GM23338 (cell line): ENCODE results near the gene C1QL1. TPM values are rescaled to one million over a fixed set of nuclear protein-coding genes. Genes with fewer than 3 reads are reported as not detected.

Experiments
- ATAC-seq: fragments of 200-7000 bp; cut with Tn5 transposase; 3 replicates; pipeline ENCODE4 v1.9.1; 2020
- DNase-seq: peaks from one replicate; pipeline ENCODE4 v3.0.0-alpha.2; 2015; ENCODE audit warnings: low spot score
- H2AFZ ChIP-seq: fragments of 200-600 bp; sonication (generic); 2 replicates; pipeline ENCODE4 v1.8.0; 2016; ENCODE audit warnings: antibody characterized with exemption, mild to moderate bottlenecking, moderate library complexity
- H3F3A ChIP-seq: fragments of 200-600 bp; sonication (generic); replicated peaks from 2 replicates; pipeline ENCODE4 v1.8.0; 2017; ENCODE audit warnings: antibody characterized with exemption, mixed run types, low read depth
- H3K27ac ChIP-seq: fragments of 200-600 bp; sonication (generic); 2 replicates; pipeline ENCODE4 v1.6.1; 2016; ENCODE audit warnings: low read depth
- H3K27me3 ChIP-seq: fragments of 200-600 bp; sonication (generic); 2 replicates; pipeline ENCODE4 v1.8.0; 2016; ENCODE audit warnings: mild to moderate bottlenecking, mixed run types, moderate library complexity; ENCODE audit not compliant: insufficient read depth
- H3K36me3 ChIP-seq: fragments of 200-600 bp; sonication (generic); 2 replicates; pipeline ENCODE4 v1.8.0; 2016; ENCODE audit warnings: mild to moderate bottlenecking; ENCODE audit not compliant: insufficient read depth
- H3K4me1 ChIP-seq: fragments of 200-600 bp; sonication (generic); 2 replicates; pipeline ENCODE4 v1.8.0; 2016; ENCODE audit warnings: mild to moderate bottlenecking, moderate library complexity; ENCODE audit not compliant: insufficient read depth
- H3K4me2 ChIP-seq: fragments of 200-600 bp; sonication (generic); 2 replicates; pipeline ENCODE4 v1.7.1; 2017; ENCODE audit warnings: mixed run types
- H3K4me3 ChIP-seq: fragments of 200-600 bp; sonication (generic); 2 replicates; pipeline ENCODE4 v1.6.1; 2016; ENCODE audit warnings: mixed run types
- H3K79me2 ChIP-seq: fragments of 200-600 bp; sonication (generic); replicated peaks from 2 replicates; pipeline ENCODE4 v1.8.0; 2017; ENCODE audit warnings: mild to moderate bottlenecking; ENCODE audit not compliant: insufficient read depth
- H3K9me2 ChIP-seq: fragments of 200-600 bp; sonication (generic); 2 replicates; pipeline ENCODE4 v1.8.0; 2017; ENCODE audit not compliant: insufficient read depth
- H4K20me1 ChIP-seq: fragments of 200-600 bp; sonication (generic); replicated peaks from 2 replicates; pipeline ENCODE4 v1.8.0; 2017; ENCODE audit warnings: mild to moderate bottlenecking; ENCODE audit not compliant: insufficient read depth
- H3K27ac Mint-ChIP-seq: 2 replicates; pipeline ENCODE4 v1.8.0; 2020; ENCODE audit warnings: inconsistent platforms, mild to moderate bottlenecking, moderate library complexity, mixed read lengths
- H3K27me3 Mint-ChIP-seq: 3 replicates; pipeline ENCODE4 v1.8.0; 2022; ENCODE audit warnings: low read depth, mild to moderate bottlenecking, moderate library complexity, mixed read lengths, inconsistent platforms; ENCODE audit not compliant: insufficient read depth, poor library complexity
- H3K36me3 Mint-ChIP-seq: 3 replicates; pipeline ENCODE4 v1.8.0; 2021; ENCODE audit warnings: low read depth, mild to moderate bottlenecking, inconsistent platforms, moderate library complexity, mixed read lengths
- H3K4me1 Mint-ChIP-seq: 3 replicates; pipeline ENCODE4 v1.8.0; 2020; ENCODE audit warnings: mild to moderate bottlenecking, inconsistent platforms, mixed read lengths
- H3K4me3 Mint-ChIP-seq: 3 replicates; pipeline ENCODE4 v1.8.0; 2021; ENCODE audit warnings: moderate library complexity, mild to moderate bottlenecking, inconsistent platforms, mixed read lengths
- H3K9me3 Mint-ChIP-seq: 3 replicates; pipeline ENCODE4 v1.8.0; 2020; ENCODE audit warnings: moderate library complexity, mild to moderate bottlenecking, inconsistent platforms, mixed read lengths
- CREB1 ChIP-seq: fragments of 250-450 bp; sonication (Bioruptor Pico); IDR thresholded peaks from 2 replicates; pipeline ENCODE4 v1.5.0; 2020; ENCODE audit warnings: low read depth, mild to moderate bottlenecking, moderate library complexity
- EZH2phosphoT487 ChIP-seq: fragments of 200-600 bp; sonication (generic); IDR thresholded peaks from one replicate; pipeline ENCODE4 v1.8.1; 2018; ENCODE audit warnings: antibody characterized with exemption; ENCODE audit not compliant: unreplicated experiment
- NANOG ChIP-seq: IDR thresholded peaks from 2 replicates; pipeline ENCODE4 v1.6.1; 2016; ENCODE audit warnings: antibody characterized with exemption, borderline replicate concordance
- POLR2AphosphoS5 ChIP-seq: IDR thresholded peaks from 2 replicates; pipeline ENCODE4 v1.6.1; 2016; ENCODE audit warnings: antibody characterized with exemption, low read depth
- REST ChIP-seq: IDR thresholded peaks from one replicate; pipeline ENCODE4 v1.6.1; 2018; ENCODE audit warnings: antibody characterized with exemption; ENCODE audit not compliant: unreplicated experiment
- STAT1 ChIP-seq: IDR thresholded peaks from one replicate; pipeline ENCODE4 v1.6.1; 2016; ENCODE audit warnings: antibody characterized with exemption; ENCODE audit not compliant: unreplicated experiment
- ZNF331 ChIP-seq: fragments of 250-450 bp; sonication (Bioruptor Pico); IDR thresholded peaks from 2 replicates; pipeline ENCODE4 v1.5.0; 2020; ENCODE audit warnings: low read depth, mild to moderate bottlenecking, moderate library complexity
- ZNF462 ChIP-seq: fragments of 250-450 bp; sonication (Bioruptor Pico); IDR thresholded peaks from 2 replicates; pipeline ENCODE4 v1.5.0; 2020; ENCODE audit warnings: mild to moderate bottlenecking, moderate library complexity
- polyA plus RNA-seq: library from polyadenylated mRNA; unstranded; fragments of >200 nt; fragmentation: Nextera tagmentation; extraction: Ambion mirVana; gene quantifications from 2 replicates; pipeline ENCODE4 v1.2.1, GENCODE V29; 2016
- total RNA-seq: library from RNA; depleted of rRNA; stranded (reverse); fragments of >200 nt; shearing (Covaris generic); gene quantifications from 2 replicates; pipeline ENCODE4 v1.2.3, GENCODE V29; 2014
- TF ChIP-seq, protein P1 (sequence below), 2 experiments: fragments of 200-600 bp in 1 of 2; sonication (generic) in 1 of 2; conservative IDR thresholded peaks; 2 replicates each; pipeline versions ENCODE4 v1.5.1 to v1.6.1; 2016 to 2017; ENCODE audit warnings: antibody characterized with exemption in 2 of 2, low read depth in 2 of 2, mild to moderate bottlenecking in 2 of 2, moderate library complexity in 1 of 2

The C1QL1 gene
- total and polyA plus RNA-seq, 2 experiments from 2014 or later: 4.3 to 14.4 TPM

GRCh38 chr17:44933824-44934744, 34.0 kb downstream of the C1QL1 start:
- Histone ChIP-seq H3K27me3 (no peaks in the 10 kb centered on the region), H3K9me2 (no peaks in the 10 kb centered on the region), H3K4me3 (no peak overlapping the region), H3K36me3 (peaks cover 42% of the 10 kb centered on the region), H3K27ac (no peak overlapping the region), H3K79me2 (peaks cover 17% of the 10 kb centered on the region), H3K4me1 (no peaks in the 10 kb centered on the region), H2AFZ (no peak overlapping the region), H4K20me1 (peaks cover 16% of the 10 kb centered on the region), H3F3A (no peaks in the 10 kb centered on the region), H3K4me2 (no peak overlapping the region)
- ATAC-seq (no peak), DNase-seq (no peak)
- no peak overlapping the region for H3K27ac Mint-ChIP-seq
- H3K4me3 Mint-ChIP-seq: no peak overlapping the region
- H3K9me3 Mint-ChIP-seq: no peaks in the 10 kb centered on the region
- H3K36me3 Mint-ChIP-seq: peaks cover 78% of the 10 kb centered on the region
- no peaks in the 10 kb centered on the region for H3K4me1 Mint-ChIP-seq
- peaks cover 3% of the 10 kb centered on the region for H3K27me3 Mint-ChIP-seq
- TF ChIP-seq EZH2phosphoT487: no peak
- no peak for TF ChIP-seq REST
- TF ChIP-seq STAT1: no peak

GRCh38 chr17:44932787-44933097, 35.4 kb downstream of the C1QL1 start:
- DNase-seq (no peak), ATAC-seq (no peak)
- Histone ChIP-seq H4K20me1 (peaks cover 11% of the 10 kb centered on the region), H3K27me3 (no peaks in the 10 kb centered on the region), H3F3A (no peaks in the 10 kb centered on the region), H3K79me2 (peaks cover 4% of the 10 kb centered on the region), H3K9me2 (no peaks in the 10 kb centered on the region), H2AFZ (no peak overlapping the region), H3K4me1 (no peaks in the 10 kb centered on the region), H3K4me2 (no peak overlapping the region), H3K36me3 (peaks cover 32% of the 10 kb centered on the region), H3K27ac (no peak overlapping the region), H3K4me3 (no peak overlapping the region)
- no peaks in the 10 kb centered on the region for H3K4me1 Mint-ChIP-seq
- H3K36me3 Mint-ChIP-seq: peaks cover 80% of the 10 kb centered on the region
- no peak overlapping the region for H3K4me3 Mint-ChIP-seq
- H3K27ac Mint-ChIP-seq: no peak overlapping the region
- no peaks in the 10 kb centered on the region for H3K9me3 Mint-ChIP-seq
- H3K27me3 Mint-ChIP-seq: peaks cover 2% of the 10 kb centered on the region
- TF ChIP-seq POLR2AphosphoS5: no peak
- TF ChIP-seq, protein P1, sequence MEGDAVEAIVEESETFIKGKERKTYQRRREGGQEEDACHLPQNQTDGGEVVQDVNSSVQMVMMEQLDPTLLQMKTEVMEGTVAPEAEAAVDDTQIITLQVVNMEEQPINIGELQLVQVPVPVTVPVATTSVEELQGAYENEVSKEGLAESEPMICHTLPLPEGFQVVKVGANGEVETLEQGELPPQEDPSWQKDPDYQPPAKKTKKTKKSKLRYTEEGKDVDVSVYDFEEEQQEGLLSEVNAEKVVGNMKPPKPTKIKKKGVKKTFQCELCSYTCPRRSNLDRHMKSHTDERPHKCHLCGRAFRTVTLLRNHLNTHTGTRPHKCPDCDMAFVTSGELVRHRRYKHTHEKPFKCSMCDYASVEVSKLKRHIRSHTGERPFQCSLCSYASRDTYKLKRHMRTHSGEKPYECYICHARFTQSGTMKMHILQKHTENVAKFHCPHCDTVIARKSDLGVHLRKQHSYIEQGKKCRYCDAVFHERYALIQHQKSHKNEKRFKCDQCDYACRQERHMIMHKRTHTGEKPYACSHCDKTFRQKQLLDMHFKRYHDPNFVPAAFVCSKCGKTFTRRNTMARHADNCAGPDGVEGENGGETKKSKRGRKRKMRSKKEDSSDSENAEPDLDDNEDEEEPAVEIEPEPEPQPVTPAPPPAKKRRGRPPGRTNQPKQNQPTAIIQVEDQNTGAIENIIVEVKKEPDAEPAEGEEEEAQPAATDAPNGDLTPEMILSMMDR (conservative IDR thresholded peaks at IDR 0.05; ENCODE audit: low read depth in 2 of 2): no peak
- TF ChIP-seq ZNF331 (CRISPR knock-in tag): no peak
- TF ChIP-seq ZNF462 (CRISPR knock-in tag): no peak
- no peak for TF ChIP-seq NANOG
- no peak for TF ChIP-seq CREB1 (CRISPR knock-in tag)
